G401 (cell line): ENCODE measurements around the gene SOHLH2. TPM values are rescaled to one million over a fixed set of nuclear protein-coding genes. Genes with fewer than 3 reads are reported as not detected.

ENCODE experiments used
- DNase-seq: peaks from one replicate; pipeline ENCODE4 v3.0.0-alpha.2; 2015; ENCODE audit warnings: low spot score
- in situ Hi-C: cut with HindIII; loops from 2 replicates; pipeline ENCODE4 v1.10.0; 2016; ENCODE audit warnings: low sequenced_read_pairs, mixed read lengths
- total RNA-seq: library from RNA; depleted of rRNA; stranded (reverse); fragments of >200 nt; shearing (Covaris generic); gene quantifications from 2 replicates; pipeline ENCODE4 v1.2.3, GENCODE V29; 2014; rRNA removed

Gene SOHLH2
- total RNA-seq, 1 experiment from 2014 or later: not detected

DNA sequence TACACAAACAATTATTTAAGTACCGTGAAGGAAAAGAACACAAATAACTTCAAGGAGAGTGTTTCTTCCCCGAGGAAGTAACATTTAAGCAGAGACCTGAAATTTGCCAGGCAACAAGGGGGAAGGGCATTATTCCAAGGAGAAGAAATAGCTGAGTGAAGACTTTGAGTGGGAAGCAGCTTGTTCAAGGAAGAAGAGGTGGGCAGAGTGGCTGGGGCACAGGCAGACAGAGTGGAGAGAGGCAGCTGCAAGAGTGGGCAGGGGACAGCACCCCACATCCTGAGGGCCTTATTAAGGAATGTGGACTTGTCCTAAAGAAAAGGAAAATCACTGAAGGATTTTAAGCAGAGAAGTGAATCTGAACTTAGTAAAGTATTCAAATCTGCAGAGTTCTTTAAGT lies 78.5 kb downstream of the SOHLH2 start:
- no peak for DNase-seq
- in situ Hi-C loops: no loop called here

DNA sequence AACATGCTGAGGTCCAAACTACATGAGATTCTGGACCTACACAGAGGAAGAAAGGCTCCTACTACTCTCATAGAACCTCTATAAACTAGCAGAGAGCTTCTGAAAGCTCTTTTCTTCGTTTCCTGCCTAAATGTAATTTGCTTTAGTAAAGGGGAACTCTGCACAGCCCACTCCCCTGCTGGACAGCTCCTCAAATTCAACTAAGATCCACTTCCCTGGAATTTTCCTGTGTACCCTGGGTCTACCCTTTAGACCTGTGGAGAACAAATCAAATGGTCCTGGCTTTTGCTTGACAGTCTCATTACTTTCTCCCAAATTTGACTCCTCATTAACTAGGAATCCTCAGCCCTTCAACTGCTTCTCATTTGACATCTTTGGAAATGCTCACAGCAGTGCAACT lies 79.7 kb downstream of the SOHLH2 start:
- DNase-seq: no peak
- in situ Hi-C loops: no loop called here

DNA sequence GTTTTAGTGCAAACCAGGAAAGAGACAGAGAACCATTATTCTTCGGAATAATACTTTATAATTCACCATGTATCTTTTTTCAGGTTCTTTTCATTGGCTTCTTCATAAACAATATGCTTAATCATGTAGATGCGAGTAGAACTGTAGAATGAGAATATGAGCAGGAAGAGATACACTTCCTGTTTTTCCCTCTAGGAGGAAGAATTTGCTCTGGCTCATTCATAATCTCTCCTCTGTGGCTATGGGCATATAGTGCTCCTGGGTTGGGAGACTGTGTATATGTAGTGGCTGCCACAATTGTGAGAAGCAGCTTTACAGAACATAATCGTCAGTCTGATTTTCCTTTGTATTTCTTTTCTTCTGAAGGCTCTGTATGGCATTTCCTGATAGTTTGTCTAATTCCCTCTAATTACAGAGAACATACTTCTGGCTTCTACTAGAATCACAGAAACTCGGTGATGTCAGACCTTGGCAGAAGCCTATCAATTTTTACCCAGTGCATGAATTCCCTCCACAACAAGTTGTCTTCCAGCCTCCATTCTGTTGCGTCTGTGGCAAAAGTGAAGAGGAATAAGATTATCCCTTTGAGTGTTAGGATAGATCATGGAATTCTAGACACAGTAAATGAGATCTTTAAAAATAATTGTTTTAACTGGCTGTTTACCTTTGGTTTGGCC lies 80.3 kb downstream of the SOHLH2 start:
- in situ Hi-C loops: no loop called here
- DNase-seq: no peak

DNA sequence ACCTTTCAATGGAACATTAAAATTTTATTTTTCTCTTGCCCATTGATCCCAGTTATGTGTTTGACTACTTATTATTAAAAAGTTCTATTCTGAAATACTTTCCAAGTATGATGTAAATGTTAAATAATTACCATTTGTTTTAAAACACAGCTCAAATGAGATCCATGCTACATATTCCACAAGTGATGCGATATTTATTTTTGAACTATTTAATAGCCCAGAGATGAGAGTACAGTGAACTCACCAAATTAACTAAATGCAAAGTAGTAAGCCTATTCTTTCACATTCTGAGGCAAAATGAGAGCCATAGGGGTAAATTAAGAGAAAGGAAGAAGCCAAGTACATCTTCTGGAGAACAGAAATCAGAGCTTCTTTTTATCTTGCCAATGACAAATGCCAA lies 82.0 kb downstream of the SOHLH2 start:
- no peak for DNase-seq
- in situ Hi-C loops: no loop called here

DNA sequence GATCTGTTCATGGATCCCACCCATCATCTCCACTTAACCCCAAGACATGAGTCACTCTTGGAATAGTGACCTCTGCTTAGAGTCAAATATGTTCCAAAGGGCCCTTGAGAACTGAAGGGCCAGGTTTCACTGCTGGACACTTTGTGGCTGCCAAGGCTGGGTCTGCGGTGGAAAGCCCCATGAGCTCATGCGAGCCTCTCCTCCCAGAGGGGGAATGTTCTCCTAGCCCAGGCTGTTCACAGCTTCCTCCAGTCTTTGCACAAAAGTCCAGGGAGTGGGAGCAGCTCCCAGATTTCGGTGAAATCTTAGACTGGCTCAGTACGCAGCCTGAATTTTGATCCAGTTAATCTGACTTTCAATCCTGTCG lies 82.4 kb downstream of the SOHLH2 start:
- in situ Hi-C loops: no loop called here
- no peak for DNase-seq

DNA sequence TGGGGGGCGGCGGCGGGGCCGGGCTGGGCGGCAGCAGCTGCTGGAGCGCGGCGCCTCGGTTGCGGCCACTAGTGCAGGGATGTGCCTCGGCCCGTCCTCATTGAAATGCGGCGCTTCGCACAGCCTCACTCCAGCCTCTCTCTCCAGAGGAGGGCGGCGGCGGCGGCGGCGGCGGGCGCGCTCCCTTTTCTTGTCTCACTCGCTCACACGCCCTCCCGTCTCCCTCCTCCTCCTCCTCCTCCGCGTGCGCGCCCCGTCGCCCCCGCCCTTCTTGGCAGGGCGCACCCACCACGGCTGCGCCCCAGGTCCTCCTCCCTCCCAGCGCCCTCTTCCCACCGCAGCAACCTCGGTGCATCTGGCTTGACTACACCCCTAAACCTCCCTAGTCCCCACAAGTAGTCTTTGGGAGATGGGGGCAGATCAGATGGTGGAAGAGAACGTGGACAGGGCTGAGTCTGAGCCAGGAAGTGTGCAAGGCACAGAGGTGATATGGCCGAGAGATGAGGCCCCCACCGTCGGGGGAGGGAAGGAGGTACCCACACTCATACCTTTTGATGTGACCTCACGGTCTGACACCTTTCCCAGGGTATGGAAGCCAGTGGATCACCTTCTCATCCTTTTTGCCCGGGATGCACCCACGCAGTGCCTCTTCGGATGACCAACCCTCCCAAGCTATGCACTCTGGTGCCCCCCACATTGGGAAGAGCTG lies 83.0 kb downstream of the SOHLH2 start, which contains the start of gene DCLK1:
TSS of gene DCLK1 (minus strand) at position 161 of the 709 bp plus-strand sequence.
- in situ Hi-C loops: no loop called here
- DNase-seq: no peak

DNA sequence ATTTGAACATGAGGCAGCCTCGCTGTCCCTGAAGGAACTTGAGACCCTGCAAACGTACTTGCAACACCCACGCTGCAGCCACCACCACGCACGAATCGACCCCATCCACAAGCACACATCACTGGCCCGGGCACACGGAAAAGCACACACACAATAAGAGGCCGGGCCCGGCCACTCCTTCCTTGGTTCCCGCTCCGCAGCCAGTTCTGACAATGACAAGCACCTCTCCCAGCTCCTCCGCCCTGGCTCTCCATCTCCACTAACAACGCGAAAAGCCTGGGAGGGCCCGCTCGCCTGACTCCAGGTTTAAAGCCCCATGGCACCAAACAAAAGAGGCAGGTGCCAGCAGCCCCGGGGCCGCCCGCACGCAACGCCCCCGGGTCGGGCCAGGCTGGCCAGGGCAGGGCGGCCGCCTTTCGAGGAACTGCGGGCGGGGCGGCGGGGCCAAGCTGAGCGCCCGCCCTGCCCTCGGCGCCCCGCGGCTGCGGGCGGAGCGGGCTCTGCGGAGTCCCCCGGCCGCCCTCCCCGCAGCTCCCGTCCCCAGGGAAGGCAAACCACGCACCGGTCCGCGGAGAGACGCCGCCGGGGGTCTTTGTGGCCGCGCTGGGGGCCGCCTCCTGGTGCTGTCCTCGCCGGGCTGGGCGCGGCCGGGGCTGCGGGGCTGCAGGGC lies 83.7 kb downstream of the SOHLH2 start:
- DNase-seq: no peak
- in situ Hi-C loops: no loop called here

DNA sequence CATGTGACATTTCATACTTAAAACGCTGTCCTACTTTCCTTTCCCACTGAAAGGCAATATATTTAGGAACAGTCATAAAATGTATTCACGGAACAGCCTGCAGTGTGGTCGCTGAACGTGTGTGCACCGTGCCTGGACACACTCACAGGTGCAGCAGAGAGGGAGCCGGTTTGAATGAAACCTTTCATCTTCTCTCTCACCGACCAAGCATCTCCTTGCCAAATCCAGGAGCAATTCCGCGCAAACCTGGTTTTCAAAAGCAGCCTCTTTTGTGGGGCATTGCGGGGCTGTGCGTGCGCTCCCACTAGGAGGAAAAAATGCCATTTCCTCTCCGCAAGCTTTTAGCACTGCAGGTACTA lies 84.2 kb downstream of the SOHLH2 start:
- in situ Hi-C loops: no loop called here
- no peak for DNase-seq

DNA sequence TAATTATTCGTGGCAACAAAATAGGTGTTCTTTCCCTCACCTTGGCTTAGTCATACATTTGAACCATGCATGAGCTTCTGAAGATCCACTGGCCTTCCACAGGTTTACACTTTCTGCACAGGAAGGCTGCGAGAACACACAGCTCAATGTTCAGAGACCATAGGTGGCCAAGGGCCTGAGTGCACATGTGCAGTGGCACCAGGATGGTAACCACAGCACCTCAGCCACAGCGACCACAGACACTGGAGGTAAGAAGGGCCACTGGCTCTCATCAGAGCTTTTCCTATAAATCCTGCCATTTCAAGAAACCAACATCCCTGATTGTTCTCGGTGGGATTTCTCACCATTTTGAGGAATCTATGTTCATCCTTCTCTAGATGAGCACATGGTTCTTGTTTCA lies 84.8 kb downstream of the SOHLH2 start:
- DNase-seq: no peak
- in situ Hi-C loops: no loop called here

DNA sequence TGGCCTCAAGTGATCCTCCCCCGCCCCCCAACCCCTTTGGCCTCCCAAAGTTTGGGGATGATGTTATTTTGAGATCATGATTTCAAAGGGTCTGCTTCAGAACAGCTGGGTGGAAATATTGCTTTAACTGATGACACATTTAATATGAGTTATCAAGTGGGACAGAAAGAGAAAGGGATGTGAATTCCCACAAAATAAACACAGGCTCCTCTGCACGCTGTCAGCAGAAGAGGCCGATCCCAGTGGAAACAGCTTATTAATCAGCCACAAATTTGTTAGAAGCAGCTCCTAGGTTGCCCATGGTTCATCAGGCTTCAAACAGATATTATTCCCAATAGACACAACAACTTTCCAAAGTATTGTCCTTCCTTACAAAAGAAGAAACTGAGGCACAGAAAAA lies 87.9 kb downstream of the SOHLH2 start:
- no peak for DNase-seq
- in situ Hi-C loops: no loop called here

DNA sequence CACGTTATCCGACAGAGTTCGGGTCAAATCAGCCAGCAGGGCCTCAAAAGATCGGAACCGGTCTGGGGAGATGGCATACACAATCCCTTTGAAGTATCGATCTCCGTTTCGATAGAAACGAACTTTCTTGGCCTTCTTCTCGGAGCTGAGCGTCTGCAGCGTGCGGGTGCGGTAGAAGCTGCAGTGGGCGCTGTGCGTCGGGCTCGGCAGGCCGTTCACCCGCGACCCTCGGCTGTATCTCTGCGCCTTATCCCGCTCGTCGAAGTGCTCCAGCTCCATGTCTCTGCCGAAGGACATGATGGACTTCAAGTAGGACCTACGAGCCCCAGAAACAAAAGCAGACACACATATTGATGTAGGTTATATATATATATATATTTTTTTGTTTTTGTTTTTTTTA lies 88.5 kb downstream of the SOHLH2 start:
- DNase-seq: no peak
- in situ Hi-C loops: no loop called here

DNA sequence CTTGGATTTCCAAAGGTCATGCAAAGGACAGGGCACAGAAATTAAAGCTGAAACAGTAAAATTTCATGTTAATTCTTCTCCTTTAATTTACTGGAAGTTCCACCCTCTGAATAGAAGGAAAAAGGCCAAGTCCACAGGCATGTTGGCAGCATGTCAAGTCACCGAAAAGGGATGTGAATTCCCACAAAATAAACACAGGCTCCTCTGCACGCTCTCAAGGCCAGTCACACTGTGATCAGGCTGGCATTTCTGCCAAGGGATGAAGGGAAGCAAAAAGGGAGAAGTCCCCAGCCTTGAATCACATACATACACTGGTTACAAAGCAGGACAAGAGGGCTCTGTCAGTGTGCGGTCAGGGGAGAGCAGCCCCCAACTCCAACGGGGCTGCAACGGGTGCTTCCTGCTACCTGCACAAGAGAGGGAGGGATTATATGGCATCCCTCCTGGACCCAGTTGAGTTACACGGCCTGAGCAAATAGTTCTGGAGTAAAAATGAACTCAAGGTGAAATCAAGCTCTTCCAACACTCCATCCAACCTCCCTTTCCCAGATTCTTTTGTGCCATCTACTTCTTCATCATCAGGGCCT lies 90.0 kb downstream of the SOHLH2 start:
- in situ Hi-C loops: no loop called here
- no peak for DNase-seq

Other genes with a start within 250 kb of the SOHLH2 start
- gene DCLK1, start 83.2 kb downstream of the SOHLH2 start, total RNA-seq: not detected in 2 replicates
- not detected in 2 replicates for gene CCDC169, start 83.3 kb upstream of the SOHLH2 start, total RNA-seq
- gene SPART, start 131.8 kb upstream of the SOHLH2 start, total RNA-seq: 0.31 and 0.43 TPM in 2 replicates
- 0.25 and 1.1 TPM in 2 replicates for gene CCNA1, start 217.9 kb upstream of the SOHLH2 start, total RNA-seq